Measurements from ENCODE around the gene ARID2.

DNA sequence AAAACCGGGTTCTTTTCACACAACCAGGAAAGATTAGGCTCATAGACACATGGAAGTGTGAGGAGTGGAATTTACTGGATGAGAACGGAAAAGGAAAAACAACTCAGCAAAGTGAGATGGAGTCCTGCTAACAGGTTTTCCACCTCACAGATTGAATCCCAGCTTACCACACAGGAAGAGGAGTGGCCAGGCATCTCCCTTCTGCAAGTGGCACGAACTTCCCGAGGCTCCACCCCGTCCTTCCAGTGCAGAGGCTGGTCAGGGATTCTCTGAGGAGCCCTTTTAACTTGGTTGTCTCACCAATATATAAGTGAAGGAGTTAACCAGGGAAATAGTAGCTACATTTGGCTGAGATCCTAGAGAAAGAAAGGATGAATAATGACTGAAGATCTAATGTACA lies 158.0 kb downstream of the ARID2 start:
- TF ChIP-seq CTCF (IDR thresholded peaks at IDR 0.05) (no peak), EP300 (IDR thresholded peaks at IDR 0.05) (no peak), POLR2A (IDR thresholded peaks at IDR 0.05) (no peak)
